NB4 (cell line): ENCODE data around the gene ZMYND8.

Experiments
- POLR2A ChIP-seq: IDR thresholded peaks from 2 replicates; pipeline ENCODE4 v1.6.1; 2011; ENCODE audit warnings: mild to moderate bottlenecking; ENCODE audit not compliant: insufficient read length; ENCODE audit errors: extremely low read depth
- TF ChIP-seq, protein P1 (sequence below): IDR thresholded peaks from one replicate; pipeline ENCODE4 v1.5.1; 2012; ENCODE audit warnings: low read depth, low read length

DNA sequence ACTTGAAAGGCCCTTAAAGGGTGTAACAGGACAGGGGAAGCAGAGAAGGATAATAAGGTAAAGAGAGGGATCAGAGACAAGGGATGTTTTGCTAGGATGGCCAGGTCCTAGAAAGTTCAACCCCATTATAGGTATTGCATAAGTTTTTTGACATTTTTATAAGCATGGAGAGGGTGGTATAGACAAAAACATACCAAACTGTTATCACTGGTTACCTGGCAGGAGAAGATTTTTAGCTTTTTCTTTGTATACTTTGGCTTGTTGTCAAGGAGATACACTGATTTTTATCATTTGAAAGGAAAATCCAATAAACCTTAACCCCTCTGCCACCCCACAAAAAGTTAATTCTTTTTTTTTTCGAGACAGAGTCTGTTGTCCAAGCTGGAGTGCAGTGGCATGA is 28.4 kb downstream of the ZMYND8 start:
- TF ChIP-seq, protein P1, sequence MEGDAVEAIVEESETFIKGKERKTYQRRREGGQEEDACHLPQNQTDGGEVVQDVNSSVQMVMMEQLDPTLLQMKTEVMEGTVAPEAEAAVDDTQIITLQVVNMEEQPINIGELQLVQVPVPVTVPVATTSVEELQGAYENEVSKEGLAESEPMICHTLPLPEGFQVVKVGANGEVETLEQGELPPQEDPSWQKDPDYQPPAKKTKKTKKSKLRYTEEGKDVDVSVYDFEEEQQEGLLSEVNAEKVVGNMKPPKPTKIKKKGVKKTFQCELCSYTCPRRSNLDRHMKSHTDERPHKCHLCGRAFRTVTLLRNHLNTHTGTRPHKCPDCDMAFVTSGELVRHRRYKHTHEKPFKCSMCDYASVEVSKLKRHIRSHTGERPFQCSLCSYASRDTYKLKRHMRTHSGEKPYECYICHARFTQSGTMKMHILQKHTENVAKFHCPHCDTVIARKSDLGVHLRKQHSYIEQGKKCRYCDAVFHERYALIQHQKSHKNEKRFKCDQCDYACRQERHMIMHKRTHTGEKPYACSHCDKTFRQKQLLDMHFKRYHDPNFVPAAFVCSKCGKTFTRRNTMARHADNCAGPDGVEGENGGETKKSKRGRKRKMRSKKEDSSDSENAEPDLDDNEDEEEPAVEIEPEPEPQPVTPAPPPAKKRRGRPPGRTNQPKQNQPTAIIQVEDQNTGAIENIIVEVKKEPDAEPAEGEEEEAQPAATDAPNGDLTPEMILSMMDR: no peak
- no peak for TF ChIP-seq POLR2A
